Measurements from ENCODE around the gene UGT3A1.
"Not testable (repeated sequence)": the region's sequence is repeated elsewhere in the genome, so short reads cannot be mapped to it uniquely, and the experiment has no call there.

The UGT3A1 gene

GRCh38 chr5:35990941-35991611 lies at the start of gene UGT3A1:
Gene UGT3A1, minus strand, starts transcription at chr5:35991390. Its CDS starts 150 bp downstream, at chr5:35991240.
- DNase-seq (ENCODE audit: low read depth in 2 of 3, low spot score in 2 of 3) = no peak

GRCh38 chr5:36035696-36036095 lies 44.5 kb upstream of the UGT3A1 start:
- DNase-seq (ENCODE audit: low read depth in 2 of 3, low spot score in 2 of 3) = no peak

- DNase-seq (ENCODE audit: low read depth in 2 of 3, low spot score in 2 of 3) = not testable (repeated sequence)
Measured at GRCh38 chr5:36034536-36035134, 43.4 kb upstream of the UGT3A1 start.

- DNase-seq (ENCODE audit: low read depth in 2 of 3, low spot score in 2 of 3) = no peak
Measured at GRCh38 chr5:36033486-36033885, 42.3 kb upstream of the UGT3A1 start.

GRCh38 chr5:36033047-36033446 lies 41.9 kb upstream of the UGT3A1 start:
- no peak for DNase-seq (ENCODE audit: low read depth in 2 of 3, low spot score in 2 of 3)

GRCh38 chr5:36031223-36031622 lies 40.0 kb upstream of the UGT3A1 start:
- no peak for DNase-seq (ENCODE audit: low read depth in 2 of 3, low spot score in 2 of 3)

GRCh38 chr5:36029914-36030313 lies 38.7 kb upstream of the UGT3A1 start:
- DNase-seq (ENCODE audit: low read depth in 2 of 3, low spot score in 2 of 3) = no peak

GRCh38 chr5:36028816-36029465 lies 37.8 kb upstream of the UGT3A1 start:
- DNase-seq (ENCODE audit: low read depth in 2 of 3, low spot score in 2 of 3) = no peak

- DNase-seq (ENCODE audit: low read depth in 2 of 3, low spot score in 2 of 3) = no peak
Measured at GRCh38 chr5:36027711-36028110, 36.5 kb upstream of the UGT3A1 start.

- no peak for DNase-seq (ENCODE audit: low read depth in 2 of 3, low spot score in 2 of 3)
Measured at GRCh38 chr5:36026706-36027465, 35.7 kb upstream of the UGT3A1 start.

GRCh38 chr5:36022246-36022645 lies 31.1 kb upstream of the UGT3A1 start:
- DNase-seq (ENCODE audit: low read depth in 2 of 3, low spot score in 2 of 3) = not testable (repeated sequence)

- not testable (repeated sequence) for DNase-seq (ENCODE audit: low read depth in 2 of 3, low spot score in 2 of 3)
Measured at GRCh38 chr5:36019584-36019983, 28.4 kb upstream of the UGT3A1 start.

GRCh38 chr5:36017622-36018021 lies 26.4 kb upstream of the UGT3A1 start:
- no peak for DNase-seq (ENCODE audit: low read depth in 2 of 3, low spot score in 2 of 3)

- DNase-seq (ENCODE audit: low read depth in 2 of 3, low spot score in 2 of 3) = no peak
Measured at GRCh38 chr5:36017004-36017403, 25.8 kb upstream of the UGT3A1 start.

GRCh38 chr5:36013182-36013581 lies 22.0 kb upstream of the UGT3A1 start:
- DNase-seq (ENCODE audit: low read depth in 2 of 3, low spot score in 2 of 3) = no peak

- DNase-seq (ENCODE audit: low read depth in 2 of 3, low spot score in 2 of 3) = no peak
Measured at GRCh38 chr5:36009698-36010097, 18.5 kb upstream of the UGT3A1 start.

GRCh38 chr5:36007366-36007765 lies 16.2 kb upstream of the UGT3A1 start:
- DNase-seq (ENCODE audit: low read depth in 2 of 3, low spot score in 2 of 3) = no peak

GRCh38 chr5:36006163-36006562 lies 15.0 kb upstream of the UGT3A1 start:
- DNase-seq (ENCODE audit: low read depth in 2 of 3, low spot score in 2 of 3) = no peak

- DNase-seq (ENCODE audit: low read depth in 2 of 3, low spot score in 2 of 3) = no peak
Measured at GRCh38 chr5:36001032-36001431, 9.8 kb upstream of the UGT3A1 start.

GRCh38 chr5:35999547-35999946 lies 8.4 kb upstream of the UGT3A1 start:
- no peak for DNase-seq (ENCODE audit: low read depth in 2 of 3, low spot score in 2 of 3)

GRCh38 chr5:35996076-35996475 lies 4.9 kb upstream of the UGT3A1 start:
- no peak for DNase-seq (ENCODE audit: low read depth in 2 of 3, low spot score in 2 of 3)

GRCh38 chr5:35990520-35990919 lies 670 bp downstream of the UGT3A1 start:
- no peak for DNase-seq (ENCODE audit: low read depth in 2 of 3, low spot score in 2 of 3)
